ENCODE measurements around the gene IDUA.
"Not testable (repeated sequence)": the region's sequence is repeated elsewhere in the genome, so short reads cannot be mapped to it uniquely, and the experiment has no call there.

The IDUA gene

GRCh38 chr4:970854-971520, 15.9 kb upstream of the IDUA start:
- no peaks in the 10 kb centered on the region for H3K27me3 Mint-ChIP-seq
- no peaks in the 10 kb centered on the region for H3K36me3 Mint-ChIP-seq
- H3K9me3 Mint-ChIP-seq (ENCODE audit: low read depth) = no peaks in the 10 kb centered on the region
- H3K4me1 Mint-ChIP-seq (ENCODE audit: low read depth) = peaks cover 11% of the 10 kb centered on the region
- H3K27ac Mint-ChIP-seq = no peak overlapping the region
- H3K4me3 Mint-ChIP-seq = peak overlapping the region; percentile 27

- peaks cover 11% of the 10 kb centered on the region for H3K4me1 Mint-ChIP-seq (ENCODE audit: low read depth)
- peak overlapping the region; percentile 47 for H3K4me3 Mint-ChIP-seq
- no peaks in the 10 kb centered on the region for H3K36me3 Mint-ChIP-seq
- H3K27ac Mint-ChIP-seq = no peak overlapping the region
- H3K9me3 Mint-ChIP-seq (ENCODE audit: low read depth) = no peaks in the 10 kb centered on the region
- no peaks in the 10 kb centered on the region for H3K27me3 Mint-ChIP-seq
Observed at GRCh38 chr4:971666-972500, 15.0 kb upstream of the IDUA start.

DNA sequence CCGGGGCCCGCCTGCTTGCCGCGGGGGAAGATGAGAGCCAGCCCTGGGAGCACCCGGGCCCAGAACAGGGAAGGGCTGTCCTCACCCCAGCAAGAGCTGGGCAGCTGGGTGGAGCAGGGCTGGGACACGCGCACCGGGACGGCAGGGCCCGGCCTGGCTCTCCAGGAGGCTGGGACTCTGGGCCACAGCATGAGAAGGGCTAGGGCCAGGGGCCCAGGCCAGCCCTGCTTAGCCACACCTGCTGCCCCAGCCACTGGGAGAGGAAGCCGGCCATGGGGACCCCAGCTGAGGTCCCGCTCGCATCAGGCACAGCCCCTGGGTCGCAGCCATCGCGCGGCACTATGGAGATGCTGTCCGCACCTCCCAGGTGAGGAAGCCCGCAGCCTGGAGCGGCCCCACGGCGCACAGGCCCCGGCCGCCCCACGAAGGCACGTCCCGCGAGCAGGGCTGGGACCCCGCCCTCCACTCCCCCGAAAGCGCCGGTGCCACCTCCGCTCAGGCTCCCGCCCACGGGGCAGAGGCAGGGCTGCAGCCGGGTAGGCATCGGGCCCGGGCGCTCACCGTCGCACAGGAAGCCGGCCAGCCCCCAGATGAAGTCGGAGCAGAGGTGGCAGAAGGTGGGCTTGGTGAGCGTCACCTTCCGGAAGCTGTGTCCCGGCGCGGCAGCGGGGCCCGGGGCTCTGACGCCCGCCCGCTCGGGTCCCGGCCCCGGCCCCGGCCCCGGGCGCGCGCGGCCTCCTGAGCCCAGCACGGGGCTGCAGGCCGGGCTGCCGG, 14.0 kb upstream of the IDUA start:
- Mint-ChIP-seq H3K27me3 (no peaks in the 10 kb centered on the region), H3K4me3 (peak overlapping the region; percentile 38), H3K36me3 (no peaks in the 10 kb centered on the region), H3K4me1 (ENCODE audit: low read depth) (peaks cover 11% of the 10 kb centered on the region), H3K9me3 (ENCODE audit: low read depth) (no peaks in the 10 kb centered on the region), H3K27ac (no peak overlapping the region)

GRCh38 chr4:973431-974397, 13.1 kb upstream of the IDUA start, which contains the start of gene DGKQ:
TSS of gene DGKQ (minus strand) at chr4:973569. CDS start at chr4:973482, 87 bp downstream.
- Mint-ChIP-seq H3K36me3 (no peaks in the 10 kb centered on the region), H3K4me3 (peak within 1 kb of the TSS; percentile 44), H3K27ac (no peak within 1 kb of the TSS), H3K27me3 (no peaks in the 10 kb centered on the region), H3K9me3 (ENCODE audit: low read depth) (no peaks in the 10 kb centered on the region), H3K4me1 (ENCODE audit: low read depth) (peaks cover 11% of the 10 kb centered on the region)

- H3K9me3 Mint-ChIP-seq (ENCODE audit: low read depth) = no peaks in the 10 kb centered on the region
- H3K27me3 Mint-ChIP-seq = no peaks in the 10 kb centered on the region
- H3K4me3 Mint-ChIP-seq = no peak overlapping the region
- no peaks in the 10 kb centered on the region for H3K36me3 Mint-ChIP-seq
- peaks cover 11% of the 10 kb centered on the region for H3K4me1 Mint-ChIP-seq (ENCODE audit: low read depth)
- no peak overlapping the region for H3K27ac Mint-ChIP-seq
Observed at GRCh38 chr4:974668-975067, 12.2 kb upstream of the IDUA start.

GRCh38 chr4:976016-976415, 10.8 kb upstream of the IDUA start:
- H3K27ac Mint-ChIP-seq; H3K4me1 Mint-ChIP-seq (ENCODE audit: low read depth); H3K36me3 Mint-ChIP-seq; H3K27me3 Mint-ChIP-seq; H3K4me3 Mint-ChIP-seq; H3K9me3 Mint-ChIP-seq (ENCODE audit: low read depth): not testable (repeated sequence)

- Mint-ChIP-seq H3K4me1 (ENCODE audit: low read depth) (peaks cover under 1% of the 10 kb centered on the region), H3K4me3 (no peak overlapping the region), H3K36me3 (no peaks in the 10 kb centered on the region), H3K27me3 (no peaks in the 10 kb centered on the region), H3K27ac (no peak overlapping the region), H3K9me3 (ENCODE audit: low read depth) (no peaks in the 10 kb centered on the region)
Observed at GRCh38 chr4:978957-979701, 7.7 kb upstream of the IDUA start.

DNA sequence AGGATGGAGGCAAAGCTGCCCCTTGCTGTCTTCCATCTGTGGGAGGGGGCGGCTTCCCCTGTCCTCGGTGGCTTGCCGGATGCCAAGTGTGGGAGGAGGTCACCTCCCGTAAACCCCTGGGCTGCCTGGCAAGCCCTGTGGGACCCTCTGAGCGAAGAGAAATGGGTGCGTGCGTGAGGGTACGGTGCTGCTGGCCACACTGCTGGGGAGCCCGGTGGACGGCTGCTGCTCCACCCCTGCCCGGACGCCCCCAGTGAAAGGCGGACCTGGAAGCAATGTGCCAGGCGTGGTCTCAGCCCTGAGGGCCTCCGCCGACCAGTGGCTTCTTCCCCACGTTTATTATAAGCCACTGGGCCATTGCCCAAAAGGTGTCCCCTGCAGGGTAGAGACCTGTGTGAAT, 4.6 kb upstream of the IDUA start:
- Mint-ChIP-seq H3K4me1 (ENCODE audit: low read depth) (peaks cover 20% of the 10 kb centered on the region), H3K27ac (no peak overlapping the region), H3K9me3 (ENCODE audit: low read depth) (no peaks in the 10 kb centered on the region), H3K36me3 (no peaks in the 10 kb centered on the region), H3K27me3 (no peaks in the 10 kb centered on the region), H3K4me3 (no peak overlapping the region)

- Mint-ChIP-seq H3K27ac (no peak overlapping the region), H3K4me3 (no peak overlapping the region), H3K4me1 (ENCODE audit: low read depth) (peaks cover 20% of the 10 kb centered on the region), H3K36me3 (no peaks in the 10 kb centered on the region), H3K9me3 (ENCODE audit: low read depth) (no peaks in the 10 kb centered on the region), H3K27me3 (no peaks in the 10 kb centered on the region)
Observed at GRCh38 chr4:982814-983213, 4.0 kb upstream of the IDUA start.

- no peaks in the 10 kb centered on the region for H3K36me3 Mint-ChIP-seq
- peak overlapping the region; percentile 89 for H3K4me3 Mint-ChIP-seq
- H3K9me3 Mint-ChIP-seq (ENCODE audit: low read depth) = no peaks in the 10 kb centered on the region
- peak overlapping the region; percentile 41 for H3K27ac Mint-ChIP-seq
- no peaks in the 10 kb centered on the region for H3K27me3 Mint-ChIP-seq
- peaks cover 25% of the 10 kb centered on the region for H3K4me1 Mint-ChIP-seq (ENCODE audit: low read depth)
Observed at GRCh38 chr4:984336-985054, 2.3 kb upstream of the IDUA start.

DNA sequence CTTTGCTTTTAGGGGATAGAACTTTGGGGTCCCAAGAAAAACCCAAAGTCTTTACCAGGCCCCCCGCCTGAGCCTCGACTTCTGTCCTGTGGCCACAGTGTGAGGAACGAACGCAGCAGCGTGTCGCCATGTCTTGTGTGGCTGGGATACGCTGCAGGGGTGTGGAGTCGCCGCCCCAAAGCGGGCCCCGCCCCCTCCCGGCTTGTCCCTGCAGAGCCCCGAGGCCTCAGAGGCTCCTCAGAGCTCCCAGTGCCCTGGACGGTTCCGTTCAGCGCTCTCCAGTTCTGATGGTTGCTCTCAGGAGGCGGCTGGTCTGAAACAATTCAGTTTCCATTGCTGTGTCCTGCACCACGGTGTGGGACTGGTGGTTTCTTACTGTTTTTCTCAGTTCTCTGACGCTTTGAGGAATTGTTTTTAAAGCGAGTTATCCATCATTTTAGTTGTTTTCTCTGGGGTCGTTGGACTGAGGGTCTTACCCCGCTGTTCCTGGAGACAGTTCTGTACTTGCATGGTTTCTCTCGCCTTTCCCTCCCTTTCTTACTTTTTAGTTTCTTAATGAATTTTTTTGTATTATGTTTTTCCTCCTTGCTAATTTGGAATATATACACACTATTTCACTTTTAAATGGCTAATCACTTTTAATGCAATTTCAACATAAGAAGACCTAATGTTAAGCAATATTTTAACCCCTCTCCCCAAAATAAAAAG, 1.6 kb upstream of the IDUA start:
- H3K27me3 Mint-ChIP-seq = no peaks in the 10 kb centered on the region
- peak overlapping the region; percentile 64 for H3K27ac Mint-ChIP-seq
- peak overlapping the region; percentile 89 for H3K4me3 Mint-ChIP-seq
- H3K9me3 Mint-ChIP-seq (ENCODE audit: low read depth) = no peaks in the 10 kb centered on the region
- H3K4me1 Mint-ChIP-seq (ENCODE audit: low read depth) = peaks cover 25% of the 10 kb centered on the region
- no peaks in the 10 kb centered on the region for H3K36me3 Mint-ChIP-seq

DNA sequence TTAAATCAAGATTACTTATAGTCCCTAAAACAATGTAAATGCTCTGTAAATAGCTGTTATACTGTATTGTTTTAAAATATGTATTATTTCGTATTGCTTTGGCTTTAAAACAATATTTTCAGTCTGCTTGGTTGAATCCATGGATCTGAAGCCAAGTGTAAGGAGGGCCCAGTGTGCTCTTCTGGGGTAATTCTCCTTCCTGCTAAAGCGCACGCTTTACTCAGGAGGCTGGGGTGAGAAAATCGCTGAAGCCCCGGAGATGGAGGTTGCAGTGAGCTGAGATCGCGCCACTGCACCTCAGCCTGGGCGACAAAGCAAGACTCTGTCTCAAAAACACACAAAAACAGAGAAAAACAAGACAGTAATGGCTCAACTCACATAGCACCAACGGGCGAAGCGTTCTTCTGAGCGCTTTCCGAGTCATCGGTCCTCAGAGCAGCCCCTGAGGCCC, 391 bp upstream of the IDUA start:
- peak overlapping the region; percentile 90 for H3K27ac Mint-ChIP-seq
- no peaks in the 10 kb centered on the region for H3K27me3 Mint-ChIP-seq
- peaks cover 25% of the 10 kb centered on the region for H3K4me1 Mint-ChIP-seq (ENCODE audit: low read depth)
- no peaks in the 10 kb centered on the region for H3K9me3 Mint-ChIP-seq (ENCODE audit: low read depth)
- no peaks in the 10 kb centered on the region for H3K36me3 Mint-ChIP-seq
- peak overlapping the region; percentile 89 for H3K4me3 Mint-ChIP-seq

Data from activated naive CD8-positive, alpha-beta T cell (primary cell).